ENCODE measurements around the gene CEACAM18. TPM values are rescaled to one million over a fixed set of nuclear protein-coding genes. Genes with fewer than 3 reads are reported as not detected.

The CEACAM18 gene
- total RNA-seq, 1 donor from 2014 or later: not detected

DNA sequence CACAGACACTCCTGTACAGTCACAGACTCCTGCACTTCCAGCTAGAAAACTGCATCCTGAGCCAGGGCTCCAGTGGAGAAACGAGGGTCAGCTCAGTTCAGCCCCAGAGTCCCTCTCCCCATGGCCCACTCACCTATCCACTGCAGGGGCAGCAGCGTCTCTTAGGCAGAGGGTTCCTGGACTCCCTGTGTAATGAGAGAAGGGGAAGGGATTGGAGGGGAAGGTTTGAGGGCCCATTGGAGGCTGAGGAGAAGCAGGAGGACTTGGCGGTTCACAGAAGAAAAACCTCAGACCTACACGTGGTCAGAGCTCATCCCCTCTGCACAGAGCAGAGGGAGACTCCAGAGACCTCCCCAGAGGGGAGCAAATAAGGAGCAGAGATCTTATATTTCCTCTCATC lies 9.2 kb upstream of the CEACAM18 start:
- no peaks in the 10 kb centered on the region for H3K36me3 Mint-ChIP-seq (ENCODE audit: unreplicated experiment)
- H3K9me3 Mint-ChIP-seq (ENCODE audit: unreplicated experiment): peaks cover 5% of the 10 kb centered on the region
- no peaks in the 10 kb centered on the region for H3K4me1 Mint-ChIP-seq (ENCODE audit: unreplicated experiment)
- no peaks in the 10 kb centered on the region for H3K27me3 Mint-ChIP-seq (ENCODE audit: unreplicated experiment)
- H3K27ac Mint-ChIP-seq (ENCODE audit: unreplicated experiment): no peak overlapping the region
- TF ChIP-seq, protein P1, sequence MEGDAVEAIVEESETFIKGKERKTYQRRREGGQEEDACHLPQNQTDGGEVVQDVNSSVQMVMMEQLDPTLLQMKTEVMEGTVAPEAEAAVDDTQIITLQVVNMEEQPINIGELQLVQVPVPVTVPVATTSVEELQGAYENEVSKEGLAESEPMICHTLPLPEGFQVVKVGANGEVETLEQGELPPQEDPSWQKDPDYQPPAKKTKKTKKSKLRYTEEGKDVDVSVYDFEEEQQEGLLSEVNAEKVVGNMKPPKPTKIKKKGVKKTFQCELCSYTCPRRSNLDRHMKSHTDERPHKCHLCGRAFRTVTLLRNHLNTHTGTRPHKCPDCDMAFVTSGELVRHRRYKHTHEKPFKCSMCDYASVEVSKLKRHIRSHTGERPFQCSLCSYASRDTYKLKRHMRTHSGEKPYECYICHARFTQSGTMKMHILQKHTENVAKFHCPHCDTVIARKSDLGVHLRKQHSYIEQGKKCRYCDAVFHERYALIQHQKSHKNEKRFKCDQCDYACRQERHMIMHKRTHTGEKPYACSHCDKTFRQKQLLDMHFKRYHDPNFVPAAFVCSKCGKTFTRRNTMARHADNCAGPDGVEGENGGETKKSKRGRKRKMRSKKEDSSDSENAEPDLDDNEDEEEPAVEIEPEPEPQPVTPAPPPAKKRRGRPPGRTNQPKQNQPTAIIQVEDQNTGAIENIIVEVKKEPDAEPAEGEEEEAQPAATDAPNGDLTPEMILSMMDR (IDR thresholded peaks at IDR 0.05): no peak
- DNase-seq (ENCODE audit: extremely low spot score, unreplicated experiment): no peak
- no peak overlapping the region for H3K4me3 Mint-ChIP-seq (ENCODE audit: unreplicated experiment)

DNA sequence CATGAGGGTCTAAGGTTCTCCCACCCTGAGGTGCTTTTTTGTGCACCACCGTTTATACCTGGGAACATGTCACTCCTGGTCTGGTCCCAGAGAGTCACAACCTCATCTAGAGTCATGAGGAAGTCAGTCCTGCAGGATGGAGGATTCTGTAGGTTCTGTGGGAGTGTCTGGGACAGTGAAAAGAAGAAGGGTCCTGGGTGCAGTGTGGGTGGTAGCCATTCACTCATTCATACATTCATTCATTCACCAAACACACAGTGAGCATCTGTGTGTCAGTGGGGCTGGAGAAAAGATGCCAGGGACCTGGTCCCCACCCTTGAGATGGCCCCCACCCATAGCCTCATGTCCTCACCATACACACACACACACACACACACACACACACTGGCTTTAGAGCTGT lies 8.7 kb upstream of the CEACAM18 start:
- H3K4me3 Mint-ChIP-seq (ENCODE audit: unreplicated experiment): no peak overlapping the region
- H3K27ac Mint-ChIP-seq (ENCODE audit: unreplicated experiment): no peak overlapping the region
- H3K4me1 Mint-ChIP-seq (ENCODE audit: unreplicated experiment): no peaks in the 10 kb centered on the region
- peaks cover 5% of the 10 kb centered on the region for H3K9me3 Mint-ChIP-seq (ENCODE audit: unreplicated experiment)
- no peaks in the 10 kb centered on the region for H3K27me3 Mint-ChIP-seq (ENCODE audit: unreplicated experiment)
- H3K36me3 Mint-ChIP-seq (ENCODE audit: unreplicated experiment): no peaks in the 10 kb centered on the region
- DNase-seq (ENCODE audit: extremely low spot score, unreplicated experiment): no peak
- TF ChIP-seq, protein P1 (IDR thresholded peaks at IDR 0.05): no peak

DNA sequence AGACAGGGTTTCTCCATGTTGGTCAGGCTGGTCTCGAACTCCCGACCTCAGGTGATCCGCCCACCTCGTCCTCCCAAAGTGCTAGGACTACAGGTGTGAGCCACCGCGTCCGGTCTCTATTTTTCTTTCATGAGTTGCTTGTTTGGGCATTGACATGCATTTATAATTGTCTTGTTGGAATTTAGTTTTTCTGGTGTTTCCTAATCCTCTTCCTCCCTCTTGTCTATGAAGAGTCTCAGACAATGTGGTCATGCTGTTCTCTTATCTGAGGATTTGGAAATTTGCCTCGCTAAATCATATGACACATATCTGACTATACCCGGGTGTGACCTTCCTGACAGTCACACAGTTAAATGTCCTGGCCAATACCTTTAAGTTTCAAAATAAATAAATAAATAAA lies 7.4 kb upstream of the CEACAM18 start:
- Mint-ChIP-seq H3K4me3 (ENCODE audit: unreplicated experiment) (no peak overlapping the region), H3K4me1 (ENCODE audit: unreplicated experiment) (no peaks in the 10 kb centered on the region), H3K9me3 (ENCODE audit: unreplicated experiment) (no peaks in the 10 kb centered on the region), H3K36me3 (ENCODE audit: unreplicated experiment) (no peaks in the 10 kb centered on the region), H3K27ac (ENCODE audit: unreplicated experiment) (no peak overlapping the region), H3K27me3 (ENCODE audit: unreplicated experiment) (no peaks in the 10 kb centered on the region)
- no peak for DNase-seq (ENCODE audit: extremely low spot score, unreplicated experiment)
- TF ChIP-seq, protein P1 (IDR thresholded peaks at IDR 0.05): no peak

DNA sequence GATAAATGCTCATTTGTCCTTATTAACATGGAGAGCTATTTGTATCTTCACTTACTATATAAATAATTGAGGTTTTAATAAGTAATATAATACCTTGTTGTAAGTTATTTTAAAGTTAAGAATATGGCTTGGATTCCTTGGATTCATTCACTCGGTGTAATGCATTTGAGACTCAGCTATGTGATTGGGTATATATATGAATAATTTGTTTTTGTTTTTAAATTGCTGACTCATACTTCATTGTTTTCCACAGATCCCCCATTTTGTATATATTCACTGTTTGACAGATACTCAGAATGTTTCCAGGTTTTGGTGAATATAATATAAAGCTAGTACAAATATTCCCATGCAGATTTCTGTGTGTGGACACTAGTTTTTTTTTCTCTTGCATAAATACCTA lies 6.8 kb upstream of the CEACAM18 start:
- Mint-ChIP-seq H3K27me3 (ENCODE audit: unreplicated experiment) (no peaks in the 10 kb centered on the region), H3K9me3 (ENCODE audit: unreplicated experiment) (no peaks in the 10 kb centered on the region), H3K27ac (ENCODE audit: unreplicated experiment) (no peak overlapping the region), H3K4me1 (ENCODE audit: unreplicated experiment) (no peaks in the 10 kb centered on the region), H3K4me3 (ENCODE audit: unreplicated experiment) (no peak overlapping the region), H3K36me3 (ENCODE audit: unreplicated experiment) (no peaks in the 10 kb centered on the region)
- no peak for DNase-seq (ENCODE audit: extremely low spot score, unreplicated experiment)
- TF ChIP-seq, protein P1 (IDR thresholded peaks at IDR 0.05): no peak

DNA sequence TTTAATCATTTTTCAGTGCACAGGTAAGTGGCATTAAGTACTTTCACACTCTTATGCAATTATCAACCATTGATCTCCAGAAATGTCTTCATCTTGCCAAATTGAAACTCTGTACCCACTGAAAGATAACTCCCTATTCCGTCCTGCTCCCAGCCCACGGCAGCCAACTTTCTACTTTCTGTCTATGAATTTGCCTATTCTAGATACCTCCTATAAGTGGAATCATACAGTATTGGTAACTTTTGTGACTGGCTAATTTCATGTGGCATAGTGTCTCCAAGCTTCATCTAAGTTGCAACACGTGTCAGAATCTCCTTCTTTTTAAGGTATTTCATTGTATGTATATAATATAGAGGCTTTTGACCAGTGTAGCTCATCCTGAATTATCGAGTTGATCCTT lies 5.7 kb upstream of the CEACAM18 start:
- Mint-ChIP-seq H3K4me1 (ENCODE audit: unreplicated experiment) (no peaks in the 10 kb centered on the region), H3K27ac (ENCODE audit: unreplicated experiment) (no peak overlapping the region), H3K4me3 (ENCODE audit: unreplicated experiment) (no peak overlapping the region), H3K36me3 (ENCODE audit: unreplicated experiment) (no peaks in the 10 kb centered on the region), H3K27me3 (ENCODE audit: unreplicated experiment) (no peaks in the 10 kb centered on the region), H3K9me3 (ENCODE audit: unreplicated experiment) (peaks cover 3% of the 10 kb centered on the region)
- DNase-seq (ENCODE audit: extremely low spot score, unreplicated experiment): no peak
- TF ChIP-seq, protein P1 (IDR thresholded peaks at IDR 0.05): no peak
